GM12873 (cell line): ENCODE data around the gene KCNIP1.

ENCODE experiments used
- TF ChIP-seq, protein P1 (sequence below): IDR thresholded peaks from 2 replicates; pipeline ENCODE4 v1.5.1; 2012; ENCODE audit warnings: low read depth, mild to moderate bottlenecking, moderate library complexity, low read length, control low read depth; ENCODE audit not compliant: insufficient read depth; ENCODE audit errors: missing control alignments

KCNIP1 gene

DNA sequence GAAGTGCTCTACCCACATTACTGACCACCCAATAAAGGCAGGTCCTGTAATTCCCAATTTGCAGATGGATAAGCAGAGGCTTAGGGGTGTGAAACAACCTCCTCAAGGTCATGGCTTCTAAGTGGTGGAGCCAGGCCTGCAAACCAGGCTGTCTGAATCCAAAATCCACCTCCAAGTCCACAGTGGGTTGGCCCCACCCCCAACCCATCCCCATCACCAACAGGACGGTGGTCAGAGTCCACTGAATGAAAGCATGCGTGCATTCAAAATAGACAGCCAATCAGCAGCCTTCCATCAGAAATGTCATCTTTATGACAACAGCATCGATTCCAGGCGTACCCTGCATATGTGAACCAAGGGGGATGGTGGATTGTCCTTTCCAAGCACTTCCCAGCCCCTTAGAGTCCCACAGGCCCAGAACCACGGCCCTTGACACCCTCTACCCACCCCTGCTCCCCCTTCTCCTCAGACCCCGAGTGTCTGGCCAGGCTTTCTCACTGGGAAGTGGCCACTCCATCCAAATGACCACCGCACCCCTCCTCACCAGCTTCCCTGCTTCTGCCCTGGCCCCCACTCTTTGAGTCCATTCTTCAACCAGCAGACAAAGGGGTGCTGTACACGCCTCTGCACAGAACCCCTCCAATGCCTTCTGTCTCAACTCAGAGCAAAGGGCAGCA, 133.1 kb downstream of the KCNIP1 start:
- TF ChIP-seq, protein P1, sequence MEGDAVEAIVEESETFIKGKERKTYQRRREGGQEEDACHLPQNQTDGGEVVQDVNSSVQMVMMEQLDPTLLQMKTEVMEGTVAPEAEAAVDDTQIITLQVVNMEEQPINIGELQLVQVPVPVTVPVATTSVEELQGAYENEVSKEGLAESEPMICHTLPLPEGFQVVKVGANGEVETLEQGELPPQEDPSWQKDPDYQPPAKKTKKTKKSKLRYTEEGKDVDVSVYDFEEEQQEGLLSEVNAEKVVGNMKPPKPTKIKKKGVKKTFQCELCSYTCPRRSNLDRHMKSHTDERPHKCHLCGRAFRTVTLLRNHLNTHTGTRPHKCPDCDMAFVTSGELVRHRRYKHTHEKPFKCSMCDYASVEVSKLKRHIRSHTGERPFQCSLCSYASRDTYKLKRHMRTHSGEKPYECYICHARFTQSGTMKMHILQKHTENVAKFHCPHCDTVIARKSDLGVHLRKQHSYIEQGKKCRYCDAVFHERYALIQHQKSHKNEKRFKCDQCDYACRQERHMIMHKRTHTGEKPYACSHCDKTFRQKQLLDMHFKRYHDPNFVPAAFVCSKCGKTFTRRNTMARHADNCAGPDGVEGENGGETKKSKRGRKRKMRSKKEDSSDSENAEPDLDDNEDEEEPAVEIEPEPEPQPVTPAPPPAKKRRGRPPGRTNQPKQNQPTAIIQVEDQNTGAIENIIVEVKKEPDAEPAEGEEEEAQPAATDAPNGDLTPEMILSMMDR, result no peak

DNA sequence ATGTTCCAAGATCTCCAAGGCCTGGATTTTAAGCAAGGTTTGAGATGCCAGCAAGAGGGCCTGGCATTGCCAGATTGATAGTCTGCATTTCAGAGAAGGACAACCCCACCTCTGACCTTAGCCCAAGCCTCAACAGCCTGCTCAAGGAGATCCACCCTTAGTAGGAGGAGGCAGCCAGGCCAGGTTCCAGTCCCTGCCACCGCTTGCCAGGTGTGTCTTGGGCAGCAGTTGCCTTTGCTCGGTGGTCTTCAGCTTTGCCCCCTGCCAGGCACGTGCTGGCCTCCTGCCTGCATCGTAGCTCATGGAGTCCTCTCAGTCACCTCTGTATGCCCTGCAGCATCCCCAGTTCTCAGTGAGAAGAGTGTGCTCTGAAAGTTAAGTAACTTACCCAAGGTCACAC, 134.2 kb downstream of the KCNIP1 start:
- TF ChIP-seq, protein P1, result no peak

DNA sequence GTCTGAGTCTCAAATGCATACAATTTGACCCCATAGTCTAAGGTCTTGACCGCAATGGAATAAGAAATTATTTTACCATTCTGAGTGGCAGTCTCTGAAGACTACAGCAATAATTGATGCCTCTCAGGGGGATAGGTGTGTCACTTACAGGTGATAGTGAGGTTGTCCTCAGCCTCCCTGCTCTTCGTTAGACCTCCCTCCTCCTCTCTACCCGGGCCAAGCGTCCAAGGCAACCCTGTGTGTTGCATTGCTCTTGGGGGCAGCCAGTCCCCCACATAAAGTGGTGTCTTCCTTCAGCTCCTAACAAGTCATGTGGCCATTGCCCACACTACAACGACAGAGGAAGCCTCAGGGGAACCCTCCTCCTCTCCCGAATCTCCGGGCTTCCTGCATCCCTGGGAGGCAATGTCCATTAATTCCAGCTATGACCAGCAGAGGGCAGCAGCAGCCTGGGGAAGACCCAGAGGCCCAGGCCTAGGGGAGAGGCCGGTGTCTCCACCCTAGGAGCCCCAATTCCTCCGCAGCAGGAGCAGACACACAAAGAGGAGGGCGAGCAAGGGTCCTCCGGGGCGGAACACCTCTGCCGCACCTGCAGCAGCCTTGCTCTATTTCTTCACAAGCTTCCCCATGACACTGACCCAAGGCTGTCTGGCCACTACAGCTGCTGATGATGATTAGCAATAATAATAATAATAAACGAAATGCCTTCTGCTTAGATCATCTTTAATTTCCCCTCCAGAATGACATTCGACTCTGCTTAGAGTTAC, 134.8 kb downstream of the KCNIP1 start:
- TF ChIP-seq, protein P1, result peak; percentile 87

DNA sequence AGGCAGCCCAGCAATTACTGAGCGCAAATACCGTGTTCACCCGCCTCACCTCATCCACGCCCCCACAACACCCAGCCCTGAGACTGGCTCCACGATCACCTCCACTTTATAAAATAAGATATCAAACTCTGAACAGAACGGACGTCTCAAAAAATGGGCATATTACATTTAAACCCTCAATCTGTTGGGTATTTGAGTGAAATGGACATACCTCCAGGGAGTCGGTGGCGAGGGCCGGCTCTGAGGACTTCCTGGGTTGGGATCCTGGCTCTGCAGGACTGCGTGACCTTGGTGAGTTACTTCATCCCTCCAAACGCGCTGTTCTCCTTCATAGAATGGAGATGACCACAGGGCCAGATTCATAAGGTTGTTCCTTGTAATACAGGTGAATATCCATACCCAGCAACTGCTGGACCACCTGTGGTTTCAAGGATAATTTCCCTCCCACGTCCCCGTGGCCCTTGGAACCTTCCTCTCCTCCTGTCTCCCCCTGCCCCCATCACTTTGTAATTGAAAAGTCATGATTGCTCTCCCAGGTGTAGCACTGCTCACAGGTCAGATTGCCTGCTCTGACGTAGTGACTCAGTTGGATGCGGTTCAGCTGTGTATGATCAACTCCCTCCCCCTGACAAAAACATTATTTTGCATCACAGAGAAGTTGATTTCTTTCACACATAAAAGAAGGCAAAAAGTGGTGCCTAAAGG, 135.6 kb downstream of the KCNIP1 start:
- TF ChIP-seq, protein P1, result no peak

DNA sequence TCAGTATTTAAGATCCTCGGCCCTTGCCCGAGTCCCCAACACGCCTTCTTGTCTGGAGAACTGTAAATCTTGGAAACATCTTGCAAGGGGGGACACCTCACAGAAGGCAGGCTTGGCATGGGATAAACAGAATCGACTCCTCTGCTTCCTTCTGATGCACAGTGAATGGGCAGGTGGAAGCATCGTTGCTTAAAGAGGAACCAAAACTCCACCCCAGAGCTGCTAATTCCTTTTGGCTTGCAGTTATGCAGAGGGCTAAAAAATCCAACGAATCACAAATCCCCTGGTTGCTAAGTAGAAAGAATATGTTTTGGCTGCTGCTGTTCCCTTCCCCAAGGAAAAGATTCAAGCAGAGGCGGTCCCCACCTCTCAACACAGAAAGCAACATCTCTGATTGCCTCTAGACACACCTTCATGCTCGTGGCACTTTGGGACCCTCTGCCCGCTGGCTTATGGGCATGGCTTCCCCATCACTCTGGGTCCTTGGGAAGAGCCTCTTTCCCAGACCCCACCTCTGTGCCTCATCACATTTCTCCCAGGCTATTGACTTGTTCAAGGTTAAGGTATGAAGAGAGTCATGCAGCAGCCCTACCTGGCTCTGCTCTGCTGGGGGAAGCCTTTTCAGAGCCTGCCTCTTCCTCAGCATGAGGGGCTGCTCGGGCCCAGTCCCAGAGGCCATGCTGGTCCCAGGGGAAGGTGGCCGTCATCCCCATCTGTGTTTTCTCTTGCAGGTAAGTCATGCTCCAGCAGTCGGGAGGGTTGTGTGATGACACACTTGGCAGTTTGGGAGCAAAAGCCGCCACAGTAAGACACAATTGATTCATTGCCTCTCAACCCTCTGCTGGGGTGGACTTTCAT, 137.1 kb downstream of the KCNIP1 start:
- TF ChIP-seq, protein P1, result no peak

DNA sequence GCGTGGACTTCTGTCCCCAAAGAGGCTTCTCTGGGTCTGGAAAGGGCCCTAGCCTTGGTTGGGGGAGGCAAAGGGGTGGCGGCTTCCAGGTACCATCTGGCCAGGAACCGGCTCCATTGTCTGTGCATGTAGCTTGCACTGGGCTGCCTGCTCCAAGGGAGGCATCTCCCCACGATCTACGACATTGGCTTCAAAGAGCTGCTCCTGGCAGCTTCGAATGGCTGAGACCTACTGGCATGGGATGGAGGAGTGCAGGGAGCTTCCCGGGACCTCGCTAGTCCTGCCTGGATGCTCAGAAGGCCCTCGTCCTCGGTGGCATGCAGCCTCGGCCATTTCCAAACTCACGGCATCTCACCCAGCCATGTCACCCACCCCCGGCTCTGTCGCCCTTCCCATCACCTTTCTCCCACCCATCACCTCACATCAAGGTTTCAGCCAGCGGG, 137.8 kb downstream of the KCNIP1 start:
- TF ChIP-seq, protein P1, result no peak
